Hematopoietic multipotent progenitor cell (in vitro differentiated cells): ENCODE results near the gene ARHGAP15. TPM values are rescaled to one million over a fixed set of nuclear protein-coding genes. Genes with fewer than 3 reads are reported as not detected.

Source experiments
- DNase-seq, 3 donors: peaks; one replicate each; pipeline ENCODE4 v3.0.0-alpha.2; 2011 to 2015; ENCODE audit warnings: low read depth in 2 of 3, low spot score in 2 of 3
- total RNA-seq: library from RNA; depleted of rRNA; stranded (reverse); fragments of >200 nt; gene quantifications from one replicate; pipeline ENCODE4 v1.2.3, GENCODE V29; 2012

Gene ARHGAP15
- total RNA-seq, 1 donor = 77.3 TPM

- DNase-seq = no peak
Observed at GRCh38 chr2:143730155-143730952, 601.1 kb downstream of the ARHGAP15 start.

- DNase-seq = no peak
Observed at GRCh38 chr2:143730953-143731260, 601.7 kb downstream of the ARHGAP15 start.

DNA sequence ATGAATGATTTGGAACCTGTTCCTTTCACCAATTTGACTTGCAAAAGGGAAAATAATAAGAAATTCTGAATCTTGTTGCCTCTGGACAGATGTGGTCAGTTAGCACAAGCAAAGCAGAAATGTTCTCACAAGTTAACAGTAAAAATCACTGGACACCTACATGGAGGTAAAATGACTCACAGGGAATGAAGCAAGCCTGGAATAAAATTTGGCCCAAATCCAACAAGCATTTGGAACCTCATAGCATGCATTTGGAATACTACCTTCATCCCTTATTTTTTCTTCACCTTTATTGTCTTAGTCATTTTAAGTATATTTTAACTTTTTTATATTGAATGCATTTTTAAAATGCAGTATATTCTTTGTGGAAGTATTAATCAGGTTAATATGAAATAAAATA lies 602.9 kb downstream of the ARHGAP15 start:
- no peak for DNase-seq

DNA sequence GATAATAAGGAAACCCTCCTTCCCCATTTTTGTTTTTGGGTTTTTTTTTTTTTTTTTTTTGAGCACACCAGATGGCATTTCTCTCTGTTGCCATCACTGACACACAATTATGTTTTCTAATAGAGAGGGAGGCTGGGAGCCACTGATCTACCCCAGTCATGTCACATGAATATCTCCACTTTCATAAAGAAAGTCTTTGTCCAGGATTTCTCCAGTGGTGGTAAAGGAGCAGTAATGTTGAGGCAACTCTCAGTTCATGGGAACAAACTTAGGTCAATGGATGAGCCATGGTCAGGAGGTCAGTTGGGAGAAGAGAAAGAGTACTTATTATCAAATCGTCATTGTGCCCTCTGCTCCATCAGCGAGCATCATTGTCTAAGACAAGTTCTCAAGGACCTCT lies 603.7 kb downstream of the ARHGAP15 start:
- DNase-seq = no peak

- no peak for DNase-seq
Observed at GRCh38 chr2:143734507-143734906, 605.3 kb downstream of the ARHGAP15 start.

- DNase-seq = no peak
Observed at GRCh38 chr2:143736904-143737303, 607.7 kb downstream of the ARHGAP15 start.

DNA sequence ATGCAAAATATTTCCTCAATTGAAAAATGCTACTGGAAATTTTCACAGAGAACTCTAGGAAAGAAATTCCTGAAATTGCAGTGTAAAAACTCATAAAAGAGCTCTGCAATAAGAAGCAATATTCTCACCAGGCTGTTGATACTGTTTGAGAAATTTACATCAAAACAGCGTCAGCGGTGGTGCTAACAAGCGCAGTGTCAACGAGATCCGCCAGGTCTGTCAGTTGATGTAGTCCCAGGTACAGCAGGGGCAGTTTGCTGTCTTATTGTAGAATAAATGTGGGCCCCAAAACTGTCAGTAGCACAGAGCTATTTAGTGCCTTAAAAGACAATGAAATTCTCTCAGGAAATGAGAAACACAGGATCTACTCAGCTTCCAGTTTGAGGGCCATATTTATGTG lies 611.2 kb downstream of the ARHGAP15 start:
- DNase-seq = no peak

- no peak for DNase-seq
Observed at GRCh38 chr2:143741205-143741604, 612.0 kb downstream of the ARHGAP15 start.

DNA sequence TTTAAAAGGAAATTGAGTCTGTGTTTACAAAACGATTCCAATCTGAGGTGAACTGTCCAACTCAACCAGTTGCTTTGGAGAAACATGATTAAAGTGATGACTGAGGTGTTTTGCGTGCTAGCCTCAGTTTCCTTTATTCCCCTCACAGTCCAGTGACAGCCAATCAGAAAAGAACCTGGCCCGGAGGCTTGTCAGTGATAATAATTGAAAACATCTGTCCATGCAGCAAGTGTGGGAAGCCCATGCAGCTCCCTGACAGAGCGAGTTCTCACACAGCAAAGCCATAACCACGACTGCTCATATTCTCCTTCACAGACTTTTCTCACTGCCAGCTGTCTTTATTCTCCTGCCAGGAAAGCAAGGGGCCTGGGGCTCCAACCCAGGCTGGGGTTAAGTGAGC lies 613.4 kb downstream of the ARHGAP15 start:
- DNase-seq = no peak

DNA sequence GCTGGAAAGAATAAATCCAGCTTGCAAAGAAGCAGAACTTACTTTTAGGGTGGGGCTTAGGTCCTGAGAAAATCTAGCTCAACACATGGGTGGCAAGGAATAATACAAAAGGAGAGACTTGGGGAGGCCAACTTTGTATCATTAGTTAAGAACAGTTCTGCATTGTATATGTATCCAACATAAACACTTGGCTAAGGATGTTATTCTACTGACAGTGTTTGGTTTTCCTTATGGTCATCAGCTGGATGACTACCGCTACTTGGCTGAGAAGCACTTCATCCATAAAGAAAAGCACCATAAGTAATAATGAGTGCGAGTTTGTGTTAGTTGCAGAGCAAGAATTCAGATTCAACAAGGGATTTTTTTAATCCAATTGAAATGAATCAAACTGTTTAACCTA lies 614.9 kb downstream of the ARHGAP15 start:
- DNase-seq = no peak

DNA sequence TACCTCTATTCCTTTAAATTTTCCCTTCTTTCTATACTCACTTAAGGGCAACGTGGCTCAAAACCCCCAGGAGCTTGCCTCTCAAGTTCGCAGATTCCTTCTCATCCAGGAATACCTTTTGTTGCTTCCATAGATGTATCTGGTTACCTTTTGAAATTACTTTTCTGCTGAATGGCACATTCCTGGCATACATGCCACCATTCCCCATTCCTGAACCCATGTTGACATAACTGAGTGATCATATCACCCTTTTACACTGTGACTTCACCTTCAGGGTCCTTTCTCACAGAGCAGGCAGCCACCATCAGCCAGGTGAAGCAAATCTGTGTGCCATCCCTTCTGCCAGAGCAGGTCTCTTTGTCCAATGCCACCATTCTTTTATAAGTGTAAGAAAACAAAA lies 615.8 kb downstream of the ARHGAP15 start:
- DNase-seq = no peak

- DNase-seq = peak in 1 of 3 donors; percentile 8
Observed at GRCh38 chr2:143754742-143755141, 625.5 kb downstream of the ARHGAP15 start.

- no peak for DNase-seq
Observed at GRCh38 chr2:143758629-143759330, 629.6 kb downstream of the ARHGAP15 start.

- no peak for DNase-seq
Observed at GRCh38 chr2:143759455-143759854, 630.2 kb downstream of the ARHGAP15 start.

DNA sequence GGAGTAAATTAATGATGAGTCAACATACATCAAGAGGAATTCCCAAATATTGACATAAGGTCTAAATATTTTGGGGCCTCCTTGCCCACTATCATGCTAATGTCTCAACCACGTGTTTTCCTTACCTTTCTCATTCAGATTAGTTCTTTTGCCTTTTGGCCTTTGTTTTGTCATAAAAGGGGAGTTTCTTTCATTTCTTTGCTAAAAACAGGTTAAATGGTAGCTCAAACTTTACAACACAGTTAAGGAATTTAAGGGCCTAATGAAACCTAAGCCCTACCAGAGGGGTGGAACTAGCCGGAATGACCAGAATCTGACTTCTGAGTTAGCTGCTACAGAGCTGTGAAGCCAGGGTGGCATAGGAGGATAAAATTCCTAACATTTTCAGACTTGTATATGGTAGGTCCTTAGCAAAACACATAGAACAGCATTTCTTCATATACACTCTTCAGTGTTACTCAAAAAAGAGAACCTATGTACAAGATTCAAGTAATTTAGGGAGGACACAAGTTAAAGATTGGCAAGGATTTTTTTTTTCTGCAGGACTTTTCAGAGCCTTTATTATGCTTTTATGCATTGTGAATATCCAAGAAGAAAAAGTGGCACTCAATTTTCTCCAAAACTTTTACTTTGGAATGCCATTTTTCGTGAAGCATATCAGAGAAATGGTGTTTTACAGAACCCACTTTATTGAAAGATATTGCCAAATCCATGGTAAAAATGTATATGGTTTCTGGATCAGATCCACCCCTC lies 633.1 kb downstream of the ARHGAP15 start:
- DNase-seq = no peak

GRCh38 chr2:143764261-143764660 lies 635.0 kb downstream of the ARHGAP15 start:
- no peak for DNase-seq

GRCh38 chr2:143764706-143765105 lies 635.5 kb downstream of the ARHGAP15 start:
- DNase-seq = no peak

DNA sequence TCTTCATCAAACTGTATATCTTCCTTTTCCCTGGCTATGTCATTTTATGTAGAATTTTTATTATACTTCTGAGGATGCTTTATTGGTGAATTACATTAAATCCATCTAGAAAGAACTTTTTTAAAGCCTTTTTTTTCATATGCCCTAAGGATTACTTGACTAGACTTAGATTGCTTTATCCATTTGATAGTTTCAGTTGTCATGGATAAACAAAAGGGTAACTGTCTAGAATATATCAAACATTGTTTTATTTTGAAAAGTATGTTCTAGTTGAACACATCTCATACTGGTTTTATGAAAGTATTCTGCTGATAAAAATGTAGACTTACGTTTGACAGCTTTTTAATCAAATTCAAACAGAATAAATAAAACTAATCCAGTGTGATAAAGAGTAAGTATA lies 639.8 kb downstream of the ARHGAP15 start:
- no peak for DNase-seq

DNA sequence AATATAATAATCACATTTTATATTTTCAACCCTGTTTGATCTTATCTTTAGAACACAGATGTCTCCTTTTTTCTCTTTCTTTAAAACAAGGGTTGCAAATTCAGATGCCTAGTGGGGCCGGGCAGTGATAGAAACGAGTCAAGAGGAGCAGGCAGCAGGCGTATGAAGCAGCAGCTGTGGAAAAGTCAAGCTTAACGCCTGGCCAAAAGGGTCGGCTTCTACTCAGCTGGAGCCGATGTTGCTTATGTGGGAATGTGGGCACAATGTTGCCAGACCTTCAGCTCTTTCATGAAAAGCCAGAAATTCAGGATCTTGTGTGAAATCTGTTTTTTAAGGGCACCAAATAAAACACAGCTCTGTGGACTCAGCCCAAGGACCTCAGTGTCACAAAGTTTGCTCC lies 642.7 kb downstream of the ARHGAP15 start:
- DNase-seq = no peak

DNA sequence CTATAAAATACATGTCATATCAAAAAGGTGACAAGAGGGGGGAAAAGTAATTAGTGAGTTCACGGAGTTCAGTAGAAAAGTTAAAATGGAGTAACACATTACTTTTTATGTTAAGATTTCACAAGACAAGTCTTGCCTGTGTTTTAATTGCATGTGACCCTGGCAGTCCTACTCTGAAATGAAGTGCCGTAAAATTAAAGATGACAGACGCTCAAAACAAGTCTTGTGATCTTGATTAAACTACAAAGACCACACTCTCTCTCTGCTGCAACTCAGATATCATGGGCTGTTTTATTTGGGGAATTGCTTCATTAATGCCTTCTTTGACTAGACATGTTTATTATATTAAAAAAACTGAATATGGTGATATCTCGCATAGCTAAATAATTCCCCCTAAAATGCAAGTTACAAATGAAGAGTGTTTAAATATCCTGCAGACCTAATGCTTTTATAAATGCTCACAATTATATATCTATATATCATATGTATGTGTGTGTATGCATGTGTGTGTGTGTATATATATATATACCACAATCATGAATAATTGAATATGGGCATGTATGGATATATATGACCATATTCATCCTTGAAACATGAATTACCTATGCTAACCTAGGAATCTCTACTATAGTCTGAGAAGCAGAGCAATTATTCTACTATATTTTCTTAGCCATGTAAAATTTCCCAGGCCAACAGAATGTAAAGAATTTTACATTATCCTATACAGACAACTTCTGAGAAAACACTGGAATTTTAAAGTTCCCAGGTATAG lies 647.5 kb downstream of the ARHGAP15 start:
- DNase-seq = no peak

DNA sequence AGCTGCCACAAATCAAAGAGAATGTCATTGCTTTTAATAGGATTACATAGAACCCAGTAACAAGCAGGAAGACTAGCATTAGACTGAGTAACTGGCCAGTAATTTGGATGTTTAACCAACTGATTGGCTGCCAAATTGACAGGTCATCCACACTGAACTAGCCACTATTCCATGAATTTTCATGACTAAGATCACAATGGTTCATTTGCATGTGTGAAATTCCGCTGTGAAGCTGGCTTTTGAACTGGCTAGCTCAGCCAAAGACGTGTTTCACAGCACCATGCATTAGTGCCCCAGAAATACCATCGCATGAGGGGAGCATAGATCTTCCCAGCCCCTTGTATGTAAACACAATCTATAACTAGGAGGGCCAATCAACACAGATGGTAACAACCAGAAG lies 649.8 kb downstream of the ARHGAP15 start:
- DNase-seq = no peak
